ENCODE data around the gene MINDY4. TPM values are rescaled to one million over a fixed set of nuclear protein-coding genes. Genes with fewer than 3 reads are reported as not detected.

MINDY4 gene
- total RNA-seq, 2 donors from 2014 or later = 8.1 to 31.9 TPM

- TF ChIP-seq POLR2AphosphoS5 (IDR thresholded peaks at IDR 0.05) (peak; percentile 27), POLR2A (IDR thresholded peaks at IDR 0.05) (no peak), CTCF (IDR thresholded peaks at IDR 0.05) (no peak)
- H3K4me1 ChIP-seq (replicated peaks) = no peaks in the 10 kb centered on the region
- H3K27me3 ChIP-seq (replicated peaks; ENCODE audit: insufficient read depth) = no peaks in the 10 kb centered on the region
- no peaks in the 10 kb centered on the region for H3K9me3 ChIP-seq
- 60% methylated on average over 13 of the region's 13 CpGs for WGBS
- no peaks in the 10 kb centered on the region for H3K36me3 ChIP-seq
- no peak for DNase-seq (ENCODE audit: low spot score)
- intact Hi-C loops (cut with DNase I) = no loop called here
- no peak overlapping the region for H3K27ac ChIP-seq
- no peak overlapping the region for H3K4me3 ChIP-seq
Observed at GRCh38 chr7:30869794-30870611, 98.8 kb downstream of the MINDY4 start.

- no peak overlapping the region for H3K4me3 ChIP-seq
- intact Hi-C loops (cut with DNase I) = no loop called here
- no peaks in the 10 kb centered on the region for H3K27me3 ChIP-seq (replicated peaks; ENCODE audit: insufficient read depth)
- DNase-seq (ENCODE audit: low spot score) = no peak
- no peak overlapping the region for H3K27ac ChIP-seq
- no peaks in the 10 kb centered on the region for H3K4me1 ChIP-seq (replicated peaks)
- no peaks in the 10 kb centered on the region for H3K9me3 ChIP-seq
- H3K36me3 ChIP-seq = no peaks in the 10 kb centered on the region
- 80% methylated on average over 10 of the region's 10 CpGs for WGBS
- no peak for TF ChIP-seq CTCF (IDR thresholded peaks at IDR 0.05)
- TF ChIP-seq POLR2A (IDR thresholded peaks at IDR 0.05) = no peak
- TF ChIP-seq POLR2AphosphoS5 (IDR thresholded peaks at IDR 0.05) = no peak
Observed at GRCh38 chr7:30870821-30871518, 99.8 kb downstream of the MINDY4 start.

- no peak overlapping the region for H3K27ac ChIP-seq
- H3K27me3 ChIP-seq (replicated peaks; ENCODE audit: insufficient read depth) = no peaks in the 10 kb centered on the region
- no peaks in the 10 kb centered on the region for H3K9me3 ChIP-seq
- intact Hi-C loops (cut with DNase I) = no loop called here
- H3K36me3 ChIP-seq = no peaks in the 10 kb centered on the region
- WGBS = 96% methylated on average over 5 of the region's 5 CpGs
- no peak overlapping the region for H3K4me3 ChIP-seq
- DNase-seq (ENCODE audit: low spot score) = no peak
- TF ChIP-seq POLR2AphosphoS5 (IDR thresholded peaks at IDR 0.05) = no peak
- no peaks in the 10 kb centered on the region for H3K4me1 ChIP-seq (replicated peaks)
Observed at GRCh38 chr7:30871655-30872054, 100.4 kb downstream of the MINDY4 start.

GRCh38 chr7:30873207-30873606 is 102.0 kb downstream of the MINDY4 start:
- no peak for TF ChIP-seq CTCF (IDR thresholded peaks at IDR 0.05)
- no peak for TF ChIP-seq POLR2AphosphoS5 (IDR thresholded peaks at IDR 0.05)
- TF ChIP-seq POLR2A (IDR thresholded peaks at IDR 0.05) = no peak
- no peaks in the 10 kb centered on the region for H3K9me3 ChIP-seq
- intact Hi-C loops (cut with DNase I) = no loop called here
- H3K27ac ChIP-seq = no peak overlapping the region
- WGBS = 82% methylated on average over 2 of the region's 2 CpGs
- no peaks in the 10 kb centered on the region for H3K4me1 ChIP-seq (replicated peaks)
- H3K36me3 ChIP-seq = no peaks in the 10 kb centered on the region
- H3K4me3 ChIP-seq = no peak overlapping the region
- DNase-seq (ENCODE audit: low spot score) = no peak
- H3K27me3 ChIP-seq (replicated peaks; ENCODE audit: insufficient read depth) = no peaks in the 10 kb centered on the region

GRCh38 chr7:30873656-30874055 is 102.4 kb downstream of the MINDY4 start:
- Histone ChIP-seq H3K4me3 (no peak overlapping the region), H3K4me1 (replicated peaks) (no peaks in the 10 kb centered on the region), H3K36me3 (no peaks in the 10 kb centered on the region), H3K27ac (no peak overlapping the region), H3K27me3 (replicated peaks; ENCODE audit: insufficient read depth) (no peaks in the 10 kb centered on the region), H3K9me3 (no peaks in the 10 kb centered on the region)
- intact Hi-C loops (cut with DNase I) = no loop called here
- TF ChIP-seq POLR2A (IDR thresholded peaks at IDR 0.05) (no peak), POLR2AphosphoS5 (IDR thresholded peaks at IDR 0.05) (no peak), CTCF (IDR thresholded peaks at IDR 0.05) (no peak)
- no peak for DNase-seq (ENCODE audit: low spot score)
- WGBS = 63% methylated on average over 6 of the region's 6 CpGs
